Measurements from ENCODE around the gene AVEN.

- no peak for TF ChIP-seq CTCF (IDR thresholded peaks at IDR 0.05)
- no peak for TF ChIP-seq POLR2A (IDR thresholded peaks at IDR 0.05)
Observed at GRCh38 chr15:34043813-34044212, 4.8 kb upstream of the AVEN start.

Measured in uterus (tissue), 2 donors.